Activated B cell treated with CpG ODN at 0.5 μM for 24 hours (primary cell): ENCODE measurements around the gene MYOZ3. TPM values are rescaled to one million over a fixed set of nuclear protein-coding genes. Genes with fewer than 3 reads are reported as not detected.

Source experiments
- ATAC-seq: fragments of 200-7000 bp; cut with Tn5 transposase; one replicate; pipeline ENCODE4 v1.10.0; 2021; ENCODE audit warnings: low read depth, mild to moderate bottlenecking, moderate library complexity
- CTCF ChIA-PET: fragments of 350-600 bp; sonication (Branson Sonifier 250); formaldehyde crosslinking; loops from one replicate; lab custom pipeline; 2021; ENCODE audit warnings: antibody characterized with exemption; lab: Charles Lee
- POLR2A ChIA-PET: fragments of 350-600 bp; sonication (Branson Sonifier 250); formaldehyde crosslinking; loops from one replicate; lab custom pipeline; 2021; ENCODE audit warnings: antibody characterized with exemption; lab: Charles Lee
- DNase-seq: peaks from one replicate; pipeline ENCODE4 v3.0.0; 2022
- H3K27ac Mint-ChIP-seq: one replicate; pipeline ENCODE4 v1.8.0; 2020; ENCODE audit warnings: mixed read lengths
- H3K27me3 Mint-ChIP-seq: one replicate; pipeline ENCODE4 v1.8.0; 2021; ENCODE audit warnings: mixed read lengths
- H3K36me3 Mint-ChIP-seq: one replicate; pipeline ENCODE4 v1.8.0; 2021; ENCODE audit warnings: low read depth, mixed read lengths
- H3K4me1 Mint-ChIP-seq: one replicate; pipeline ENCODE4 v1.8.0; 2021; ENCODE audit warnings: mixed read lengths
- H3K4me3 Mint-ChIP-seq: one replicate; pipeline ENCODE4 v1.8.0; 2020; ENCODE audit warnings: mild to moderate bottlenecking, mixed read lengths
- H3K9me3 Mint-ChIP-seq: one replicate; pipeline ENCODE4 v1.8.0; 2020; ENCODE audit warnings: mixed read lengths
- intact Hi-C: fragments of 100-400 bp; cut with micrococcal nuclease; formaldehyde crosslinking; loops from one replicate; pipeline ENCODE4 v1.15.1; 2024
- total RNA-seq: library from RNA; stranded (reverse); gene quantifications from 2 replicates; pipeline ENCODE4 v1.2.3, GENCODE V29; 2022
- TF ChIP-seq, protein P1 (sequence below): fragments of 200-600 bp; IDR thresholded peaks from one replicate; pipeline ENCODE4 v1.8.0; 2022; ENCODE audit warnings: antibody characterized with exemption, mild to moderate bottlenecking

Gene MYOZ3
- total RNA-seq, 1 donor from 2014 or later, result 0.18 TPM

DNA sequence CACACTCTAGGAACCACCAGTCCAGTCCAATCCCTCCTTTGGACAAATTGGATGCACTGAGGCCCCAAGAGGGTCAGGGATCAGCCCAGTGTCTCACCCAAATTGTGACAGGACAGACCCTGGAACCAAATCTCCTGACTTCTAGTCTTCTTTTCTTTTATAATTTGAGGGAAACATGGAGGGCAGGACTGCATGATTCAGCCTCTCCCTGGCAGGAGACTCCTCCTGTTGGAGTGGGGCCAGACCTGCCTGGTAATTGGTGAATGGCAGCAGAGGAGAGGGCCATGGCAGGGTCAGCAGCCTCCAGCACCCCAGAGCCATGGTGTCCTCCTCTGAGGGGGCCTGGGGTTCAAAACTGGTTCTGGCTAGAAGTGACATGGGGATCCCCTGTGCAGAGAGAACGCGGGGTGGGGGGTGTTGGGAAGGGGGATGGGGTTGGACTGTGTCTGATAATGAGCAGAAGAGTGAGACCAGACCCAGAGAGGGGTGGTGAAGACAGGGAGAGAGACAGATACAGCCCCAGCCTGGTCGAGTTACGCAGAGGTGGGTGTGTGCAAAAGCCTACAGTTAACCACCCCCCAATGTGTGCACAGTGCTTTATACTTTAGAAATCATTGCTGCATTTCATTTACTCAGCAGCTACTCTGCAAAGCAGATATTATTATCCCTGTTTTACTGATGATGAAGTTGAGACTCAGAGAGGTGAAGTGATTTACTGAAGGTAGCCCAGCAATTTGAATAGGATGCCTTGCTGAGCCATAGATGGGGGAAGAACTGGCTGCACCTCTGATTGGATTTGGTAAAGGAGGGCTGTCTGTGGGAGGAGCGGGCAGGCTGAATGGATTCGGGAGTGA, 24.4 kb upstream of the MYOZ3 start:
- Mint-ChIP-seq H3K27ac (no peak overlapping the region), H3K36me3 (peaks cover 4% of the 10 kb centered on the region), H3K27me3 (no peaks in the 10 kb centered on the region), H3K9me3 (no peaks in the 10 kb centered on the region), H3K4me3 (no peak overlapping the region), H3K4me1 (no peaks in the 10 kb centered on the region)
- ChIA-PET POLR2A (no interaction called here), CTCF (no interaction called here)
- DNase-seq (no peak), ATAC-seq (no peak)
- TF ChIP-seq, protein P1, sequence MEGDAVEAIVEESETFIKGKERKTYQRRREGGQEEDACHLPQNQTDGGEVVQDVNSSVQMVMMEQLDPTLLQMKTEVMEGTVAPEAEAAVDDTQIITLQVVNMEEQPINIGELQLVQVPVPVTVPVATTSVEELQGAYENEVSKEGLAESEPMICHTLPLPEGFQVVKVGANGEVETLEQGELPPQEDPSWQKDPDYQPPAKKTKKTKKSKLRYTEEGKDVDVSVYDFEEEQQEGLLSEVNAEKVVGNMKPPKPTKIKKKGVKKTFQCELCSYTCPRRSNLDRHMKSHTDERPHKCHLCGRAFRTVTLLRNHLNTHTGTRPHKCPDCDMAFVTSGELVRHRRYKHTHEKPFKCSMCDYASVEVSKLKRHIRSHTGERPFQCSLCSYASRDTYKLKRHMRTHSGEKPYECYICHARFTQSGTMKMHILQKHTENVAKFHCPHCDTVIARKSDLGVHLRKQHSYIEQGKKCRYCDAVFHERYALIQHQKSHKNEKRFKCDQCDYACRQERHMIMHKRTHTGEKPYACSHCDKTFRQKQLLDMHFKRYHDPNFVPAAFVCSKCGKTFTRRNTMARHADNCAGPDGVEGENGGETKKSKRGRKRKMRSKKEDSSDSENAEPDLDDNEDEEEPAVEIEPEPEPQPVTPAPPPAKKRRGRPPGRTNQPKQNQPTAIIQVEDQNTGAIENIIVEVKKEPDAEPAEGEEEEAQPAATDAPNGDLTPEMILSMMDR, result no peak
- intact Hi-C loops, result loop anchor here (1.0 kb wide), 1 partner anchor 10 kb away; no protein-coding TSS in a partner anchor

GRCh38 chr5:150637245-150638052, 23.6 kb upstream of the MYOZ3 start:
- H3K27me3 Mint-ChIP-seq, result no peaks in the 10 kb centered on the region
- ChIA-PET POLR2A (interaction anchor here (0.6 to 1.0 kb wide), 2 partner anchors 11 to 31 kb away, joined by 4 to 5 read pairs; no protein-coding TSS in a partner anchor), CTCF (no interaction called here)
- no peaks in the 10 kb centered on the region for H3K9me3 Mint-ChIP-seq
- DNase-seq (no peak), ATAC-seq (no peak)
- intact Hi-C loops, result no loop called here
- TF ChIP-seq, protein P1, result no peak
- no peak overlapping the region for H3K27ac Mint-ChIP-seq
- no peak overlapping the region for H3K4me3 Mint-ChIP-seq
- H3K36me3 Mint-ChIP-seq, result peaks cover 4% of the 10 kb centered on the region
- no peaks in the 10 kb centered on the region for H3K4me1 Mint-ChIP-seq

GRCh38 chr5:150638053-150638444, 23.0 kb upstream of the MYOZ3 start:
- CTCF ChIA-PET, result no interaction called here

GRCh38 chr5:150638488-150639376, 22.3 kb upstream of the MYOZ3 start:
- H3K4me3 Mint-ChIP-seq, result no peak overlapping the region
- intact Hi-C loops, result no loop called here
- H3K27ac Mint-ChIP-seq, result no peak overlapping the region
- no peaks in the 10 kb centered on the region for H3K27me3 Mint-ChIP-seq
- no peaks in the 10 kb centered on the region for H3K9me3 Mint-ChIP-seq
- ChIA-PET POLR2A (interaction anchor here (1.0 kb wide), 2 partner anchors 13 to 16 kb away, joined by 5 read pairs; no protein-coding TSS in a partner anchor), CTCF (no interaction called here)
- H3K36me3 Mint-ChIP-seq, result peaks cover 4% of the 10 kb centered on the region
- DNase-seq (no peak), ATAC-seq (no peak)
- TF ChIP-seq, protein P1, result no peak
- no peaks in the 10 kb centered on the region for H3K4me1 Mint-ChIP-seq

More at GRCh38 chr5:150638053-150638444, 23.0 kb upstream of the MYOZ3 start:
- DNase-seq (no peak), ATAC-seq (no peak)
- H3K9me3 Mint-ChIP-seq, result no peaks in the 10 kb centered on the region
- no peaks in the 10 kb centered on the region for H3K27me3 Mint-ChIP-seq
- no peaks in the 10 kb centered on the region for H3K4me1 Mint-ChIP-seq
- intact Hi-C loops, result no loop called here
- POLR2A ChIA-PET, result interaction anchor here (0.6 to 1.0 kb wide), 2 partner anchors 12 to 32 kb away, joined by 4 to 5 read pairs; no protein-coding TSS in a partner anchor
- H3K4me3 Mint-ChIP-seq, result no peak overlapping the region
- H3K36me3 Mint-ChIP-seq, result peaks cover 4% of the 10 kb centered on the region
- TF ChIP-seq, protein P1, result no peak
- no peak overlapping the region for H3K27ac Mint-ChIP-seq
